ENCODE results near the gene MMP25.

Gene MMP25

DNA sequence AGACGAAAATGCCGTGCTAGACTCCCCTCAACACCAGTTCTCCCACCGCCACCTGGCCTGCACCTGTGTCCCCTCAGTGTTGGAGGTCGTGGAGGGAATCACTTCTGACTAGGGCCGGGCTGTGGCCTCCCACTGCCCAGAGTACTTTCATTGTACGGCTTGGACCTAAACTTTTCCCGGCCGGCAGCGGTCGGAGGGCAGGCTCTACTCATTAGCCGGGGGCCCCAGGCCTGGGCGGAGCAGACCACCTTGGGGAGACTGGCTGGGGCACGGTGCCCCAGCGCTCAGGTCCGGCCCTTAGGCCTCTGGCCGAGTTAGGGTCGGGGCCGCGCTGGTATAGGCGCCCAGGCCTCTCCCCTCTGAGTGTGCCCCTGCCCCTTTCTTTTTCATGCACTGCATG is 29.0 kb upstream of the MMP25 start:
- DNase-seq, result no peak

DNA sequence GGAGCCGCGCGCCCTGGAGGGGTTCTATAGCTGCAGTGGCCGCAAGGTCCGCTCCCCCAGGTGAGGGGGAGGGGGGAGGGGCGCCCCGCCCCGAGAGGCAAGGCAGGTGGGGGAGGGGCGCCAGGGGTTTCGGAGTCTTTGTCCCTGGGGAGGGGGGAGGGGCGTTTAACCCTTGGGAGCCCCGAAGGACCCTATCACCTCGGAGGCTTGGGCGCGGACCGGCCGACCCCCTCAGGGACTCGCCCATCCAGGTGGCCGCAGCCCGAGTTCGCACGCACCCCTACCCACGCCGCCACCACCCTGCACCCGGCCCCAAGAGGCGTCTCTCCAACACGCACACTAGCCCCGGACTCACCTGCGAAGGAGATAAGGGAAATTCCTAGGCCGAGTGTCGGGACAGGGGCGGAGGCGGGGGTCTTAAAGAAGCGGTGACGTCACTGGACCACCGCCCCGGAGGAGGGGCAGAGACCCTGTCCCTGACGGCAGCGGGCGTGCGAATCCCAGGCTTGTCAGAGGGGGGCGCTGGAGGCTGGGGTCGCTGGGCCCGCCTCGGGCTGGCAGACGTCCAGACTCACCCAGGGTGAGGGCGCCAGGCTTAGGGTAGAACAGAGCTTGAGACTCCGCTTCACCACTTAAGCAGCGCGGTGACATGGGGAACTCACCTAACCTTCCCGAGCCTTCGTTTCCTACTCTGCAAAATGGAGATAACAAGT is 28.4 kb upstream of the MMP25 start, which contains the start of gene CLDN6:
CLDN6 (minus strand) TSS at position 390 of the 713 bp plus-strand sequence. CDS start 2,162 bp downstream, outside the sequence.
- DNase-seq, result no peak

DNA sequence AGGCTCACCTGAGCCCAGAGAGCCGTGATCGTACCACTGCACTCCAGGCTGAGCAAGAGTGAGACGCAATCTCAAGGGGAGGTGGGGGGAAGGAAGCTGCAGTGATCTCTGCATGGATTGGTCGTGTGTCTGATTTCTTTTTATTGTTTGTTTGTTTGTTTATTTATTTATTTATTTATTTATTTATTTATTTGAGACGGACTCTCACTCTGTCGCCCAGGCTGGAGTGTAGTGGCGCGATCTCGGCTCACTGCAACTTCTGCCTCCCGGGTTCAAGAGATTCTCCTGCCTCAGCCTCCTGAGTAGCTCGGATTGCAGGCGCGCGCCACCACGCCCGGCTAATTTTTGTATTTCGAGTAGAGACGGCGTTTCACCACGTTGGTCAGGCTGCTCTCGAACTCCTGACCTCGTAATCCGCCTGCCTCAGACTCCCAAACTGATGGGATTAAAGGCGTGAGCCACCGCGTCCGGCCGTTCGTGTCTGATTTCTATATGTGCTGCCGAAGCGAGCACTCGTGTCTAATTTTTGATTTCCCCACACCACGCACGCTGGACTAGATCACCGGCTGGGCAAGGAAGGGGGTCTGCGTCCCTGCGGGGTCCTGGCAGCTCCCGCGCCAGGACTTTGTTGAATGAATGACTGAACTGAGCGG is 26.6 kb upstream of the MMP25 start:
- DNase-seq, result no peak

DNA sequence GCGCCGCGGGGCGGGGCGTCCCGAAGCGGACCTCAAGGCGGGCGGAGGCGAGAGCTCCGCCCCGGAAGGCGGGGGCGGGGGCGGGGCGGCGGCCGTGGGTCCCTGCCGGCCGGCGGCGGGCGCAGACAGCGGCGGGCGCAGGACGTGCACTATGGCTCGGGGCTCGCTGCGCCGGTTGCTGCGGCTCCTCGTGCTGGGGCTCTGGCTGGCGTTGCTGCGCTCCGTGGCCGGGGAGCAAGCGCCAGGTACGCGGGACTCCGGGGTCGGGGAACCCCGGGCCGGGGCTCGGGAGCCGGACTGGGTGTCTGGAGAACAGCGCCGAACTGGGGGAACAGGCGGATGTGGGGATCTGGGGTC is 26.1 kb upstream of the MMP25 start, which contains the start of gene TNFRSF12A:
TNFRSF12A (plus strand) TSS at position 122 of the 357 bp plus-strand sequence; CDS start at position 152, 30 bp downstream.
- DNase-seq, result peak; percentile 64

DNA sequence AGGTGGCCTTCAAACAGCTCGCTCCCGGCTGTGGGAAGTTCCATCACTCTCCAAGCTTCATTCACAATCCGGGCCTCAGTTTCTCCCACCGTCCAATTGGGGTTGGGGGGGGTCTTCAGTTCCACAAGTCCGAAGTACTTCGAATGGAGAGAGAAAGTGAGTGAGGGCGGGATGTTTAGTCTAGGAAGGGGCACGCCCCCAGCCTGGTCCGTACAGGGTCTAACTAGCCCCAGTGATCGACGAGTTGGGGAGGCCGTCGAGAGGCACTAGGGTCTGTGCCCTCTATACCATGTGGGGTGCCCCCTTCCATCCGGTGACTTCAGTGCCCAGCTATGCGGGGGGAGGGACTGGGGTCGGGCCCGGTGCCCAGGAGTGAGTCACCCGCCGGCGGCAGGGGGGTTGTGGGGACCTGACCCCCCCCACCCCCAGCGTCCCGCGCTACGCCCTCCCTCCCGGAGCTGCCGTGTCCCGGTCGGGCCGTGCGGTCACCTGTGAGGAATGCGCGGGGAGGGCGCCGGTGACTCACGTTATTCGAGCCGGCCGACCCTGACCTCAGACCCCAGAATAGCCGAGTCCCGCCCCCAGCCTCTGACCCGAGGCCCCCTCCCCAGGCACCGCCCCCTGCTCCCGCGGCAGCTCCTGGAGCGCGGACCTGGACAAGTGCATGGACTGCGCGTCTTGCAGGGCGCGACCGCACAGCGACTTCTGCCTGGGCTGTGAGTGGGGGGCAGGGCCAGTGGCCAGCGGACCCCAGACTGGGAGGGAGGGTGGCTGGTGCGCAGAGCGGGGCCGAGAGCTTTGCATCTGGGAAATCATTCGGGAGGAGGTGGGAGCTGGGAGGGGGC is 25.5 kb upstream of the MMP25 start:
- DNase-seq, result no peak

DNA sequence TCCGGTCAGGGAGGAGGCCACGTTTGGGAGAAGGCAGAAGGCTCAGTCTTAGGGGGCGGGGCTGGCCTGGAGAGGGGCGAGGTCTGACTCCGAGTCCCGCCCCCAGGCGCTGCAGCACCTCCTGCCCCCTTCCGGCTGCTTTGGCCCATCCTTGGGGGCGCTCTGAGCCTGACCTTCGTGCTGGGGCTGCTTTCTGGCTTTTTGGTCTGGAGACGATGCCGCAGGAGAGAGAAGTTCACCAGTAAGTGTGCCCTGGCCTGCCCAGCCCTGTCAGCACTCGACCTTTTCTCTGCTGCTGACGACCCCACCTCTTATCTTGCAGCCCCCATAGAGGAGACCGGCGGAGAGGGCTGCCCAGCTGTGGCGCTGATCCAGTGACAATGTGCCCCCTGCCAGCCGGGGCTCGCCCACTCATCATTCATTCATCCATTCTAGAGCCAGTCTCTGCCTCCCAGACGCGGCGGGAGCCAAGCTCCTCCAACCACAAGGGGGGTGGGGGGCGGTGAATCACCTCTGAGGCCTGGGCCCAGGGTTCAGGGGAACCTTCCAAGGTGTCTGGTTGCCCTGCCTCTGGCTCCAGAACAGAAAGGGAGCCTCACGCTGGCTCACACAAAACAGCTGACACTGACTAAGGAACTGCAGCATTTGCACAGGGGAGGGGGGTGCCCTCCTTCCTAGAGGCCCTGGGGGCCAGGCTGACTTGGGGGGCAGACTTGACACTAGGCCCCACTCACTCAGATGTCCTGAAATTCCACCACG is 24.7 kb upstream of the MMP25 start:
- DNase-seq, result peak; percentile 67

DNA sequence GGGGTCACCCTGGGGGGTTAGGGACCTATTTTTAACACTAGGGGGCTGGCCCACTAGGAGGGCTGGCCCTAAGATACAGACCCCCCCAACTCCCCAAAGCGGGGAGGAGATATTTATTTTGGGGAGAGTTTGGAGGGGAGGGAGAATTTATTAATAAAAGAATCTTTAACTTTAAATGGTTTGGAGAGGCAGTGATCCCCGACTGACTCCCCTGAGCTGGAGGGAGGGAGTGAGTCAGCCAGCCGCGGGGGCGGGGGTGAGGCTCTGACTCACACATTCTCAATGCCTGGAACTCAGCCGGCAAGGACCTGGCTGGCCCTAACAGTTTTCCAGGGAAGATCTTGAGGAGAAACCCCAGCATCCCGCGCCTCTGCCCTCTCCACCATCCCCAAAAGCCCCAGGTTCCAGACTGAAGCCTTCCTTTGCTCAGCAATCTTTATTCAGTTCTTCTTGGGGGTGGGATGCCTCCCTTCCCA is 24.1 kb upstream of the MMP25 start:
- DNase-seq, result peak; percentile 32

DNA sequence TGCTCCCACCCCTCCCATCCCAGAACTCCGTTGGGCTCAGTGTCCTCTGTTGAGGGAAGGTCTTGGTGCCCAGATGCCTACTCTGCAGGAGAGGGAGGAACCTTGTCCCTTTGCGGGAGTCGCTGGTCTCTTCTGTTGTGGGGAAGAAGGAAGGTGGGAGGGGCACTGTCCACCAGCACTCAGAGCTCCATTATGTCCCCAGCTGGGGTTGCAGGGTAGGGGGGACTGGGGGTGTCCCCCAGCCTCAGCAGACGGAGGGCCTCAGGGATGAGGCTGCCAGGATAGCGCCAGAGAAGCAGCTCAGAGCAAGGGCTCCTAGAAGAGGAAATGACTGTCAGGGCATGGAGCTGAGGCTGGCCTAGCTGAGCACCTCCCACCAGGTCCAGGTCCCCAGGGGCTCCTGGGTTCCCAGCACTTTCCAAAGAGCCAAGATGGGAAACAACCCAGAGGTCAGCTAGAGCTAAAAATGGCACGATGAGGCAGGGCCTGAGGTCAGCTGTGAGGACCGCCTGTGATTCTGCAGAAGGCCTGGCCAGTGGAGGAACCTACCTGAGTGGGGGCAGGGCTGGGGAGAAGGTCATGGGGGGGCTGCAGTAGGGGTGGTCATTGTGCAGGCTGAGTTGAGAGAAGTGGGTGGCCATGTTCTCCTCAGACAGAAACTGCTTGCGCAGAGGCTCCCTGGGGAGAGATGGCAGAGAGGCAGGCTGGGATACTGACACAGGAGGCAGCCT is 23.5 kb upstream of the MMP25 start:
- DNase-seq, result peak; percentile 14

DNA sequence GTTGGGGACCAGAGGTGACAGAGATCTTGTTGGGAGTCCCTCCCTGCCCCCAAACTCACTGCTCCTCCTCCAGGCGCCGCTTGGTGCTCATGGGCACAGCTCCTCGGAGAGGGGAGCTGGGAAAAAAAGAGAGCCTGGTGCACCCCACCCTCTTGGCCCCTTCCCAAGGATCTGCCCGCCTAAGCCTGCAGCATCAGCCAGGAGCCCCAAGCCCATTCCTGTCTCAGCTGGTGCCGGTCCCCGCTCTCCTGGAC is 23.0 kb upstream of the MMP25 start:
- peak; percentile 80 for DNase-seq

DNA sequence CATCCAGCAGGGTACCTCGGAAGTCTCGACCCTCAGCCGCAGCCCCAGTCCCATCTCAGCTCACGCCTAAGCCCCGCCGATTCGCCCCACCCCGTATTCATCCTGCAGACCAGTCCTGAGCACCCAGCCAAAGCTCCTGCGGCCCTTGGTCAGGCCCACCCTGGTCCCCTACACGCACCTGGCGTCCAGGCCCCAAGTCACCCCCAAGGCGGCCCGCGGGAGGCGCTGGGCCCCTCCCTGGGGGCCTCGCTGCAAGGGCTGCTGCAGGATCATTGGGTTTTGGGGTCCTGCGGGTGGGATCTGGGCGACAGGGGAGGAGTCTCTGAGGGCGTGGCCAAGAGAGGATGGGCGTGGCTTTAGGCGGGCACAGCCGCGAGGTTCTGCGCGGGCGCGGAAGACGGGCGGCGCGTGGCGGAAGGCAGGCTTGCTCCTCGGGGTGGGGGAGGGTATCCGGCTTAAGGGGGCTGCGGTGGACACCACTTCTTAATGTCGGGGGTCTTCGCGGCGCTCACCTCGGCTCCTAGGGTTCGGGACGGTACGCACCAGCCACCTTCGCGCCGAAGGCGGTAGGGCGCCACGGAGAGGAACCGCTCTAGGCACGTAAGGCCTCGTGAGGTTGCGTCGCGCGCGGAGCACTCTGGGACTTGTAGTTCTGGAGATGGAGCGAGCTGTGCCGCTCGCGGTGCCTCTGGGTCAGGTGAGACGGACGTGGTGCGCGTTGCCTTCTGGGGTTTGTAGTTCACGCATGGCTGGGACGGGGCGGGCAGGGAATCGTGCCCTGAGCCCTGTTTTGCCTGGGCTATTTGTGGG is 22.5 kb upstream of the MMP25 start, which contains the start of the genes HCFC1R1 and THOC6:
HCFC1R1 (minus strand) TSS at position 274 of the 810 bp plus-strand sequence; CDS start at position 273, 1 bp downstream.
THOC6 (plus strand) TSS at position 367 of the 810 bp plus-strand sequence; CDS start at position 659, 292 bp downstream.
- peak; percentile 98 for DNase-seq

DNA sequence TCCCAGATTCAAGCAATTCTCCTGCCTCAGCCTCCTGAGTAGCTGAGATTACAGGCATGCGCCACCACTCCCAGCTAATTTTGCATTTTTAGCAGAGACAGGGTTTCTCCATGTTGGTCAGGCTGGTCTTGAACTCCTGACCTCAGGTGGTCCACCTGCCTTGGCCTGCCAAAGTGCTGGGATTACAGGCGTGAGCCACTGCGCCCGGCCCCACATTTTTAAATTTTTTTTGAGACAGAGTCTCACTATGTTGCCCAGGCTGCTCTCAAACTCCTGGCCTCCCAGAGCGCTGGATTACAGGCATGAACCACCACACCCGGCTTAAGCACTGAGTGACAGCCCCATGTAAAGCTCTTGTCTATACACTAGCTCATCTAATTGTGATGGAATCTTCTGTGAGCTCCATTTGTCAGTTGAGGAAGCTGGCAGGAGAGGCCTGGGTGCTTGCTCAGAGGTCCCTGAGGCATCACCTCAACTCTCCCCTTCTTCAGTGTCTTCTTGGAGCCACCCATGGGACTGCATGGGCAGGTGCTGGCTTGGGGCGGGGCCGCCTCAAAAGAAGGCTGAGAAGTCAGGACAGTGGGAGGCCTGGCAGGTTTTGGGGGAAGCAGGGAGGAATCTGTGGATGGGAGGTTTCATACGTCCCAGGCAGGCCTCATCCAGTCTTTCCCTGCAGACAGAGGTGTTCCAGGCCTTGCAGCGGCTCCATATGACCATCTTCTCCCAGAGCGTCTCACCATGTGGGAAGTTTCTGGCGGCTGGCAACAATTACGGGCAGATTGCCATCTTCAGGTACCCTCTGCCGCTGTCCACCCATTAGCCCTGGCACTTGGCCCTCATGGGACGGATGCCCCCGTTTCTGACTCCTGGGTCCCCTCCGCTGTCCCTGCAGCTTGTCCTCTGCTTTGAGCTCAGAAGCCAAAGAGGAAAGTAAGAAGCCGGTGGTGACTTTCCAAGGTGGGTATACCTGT is 21.0 kb upstream of the MMP25 start:
- DNase-seq, result no peak

DNA sequence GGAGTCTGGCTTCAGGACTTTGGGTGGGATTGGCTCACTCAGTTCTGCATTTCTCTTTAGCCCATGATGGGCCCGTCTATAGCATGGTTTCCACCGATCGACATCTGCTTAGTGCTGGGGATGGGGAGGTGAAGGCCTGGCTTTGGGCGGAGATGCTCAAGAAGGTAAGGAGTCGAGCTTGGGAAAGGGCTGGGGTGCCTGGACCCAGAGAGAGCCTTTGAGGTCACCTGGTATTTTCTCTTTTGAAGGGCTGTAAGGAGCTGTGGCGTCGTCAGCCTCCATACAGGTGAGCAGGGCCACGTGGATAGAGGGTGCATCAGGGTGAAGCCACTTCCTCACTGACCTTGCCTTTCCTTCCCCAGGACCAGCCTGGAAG is 20.4 kb upstream of the MMP25 start:
- DNase-seq, result no peak

DNA sequence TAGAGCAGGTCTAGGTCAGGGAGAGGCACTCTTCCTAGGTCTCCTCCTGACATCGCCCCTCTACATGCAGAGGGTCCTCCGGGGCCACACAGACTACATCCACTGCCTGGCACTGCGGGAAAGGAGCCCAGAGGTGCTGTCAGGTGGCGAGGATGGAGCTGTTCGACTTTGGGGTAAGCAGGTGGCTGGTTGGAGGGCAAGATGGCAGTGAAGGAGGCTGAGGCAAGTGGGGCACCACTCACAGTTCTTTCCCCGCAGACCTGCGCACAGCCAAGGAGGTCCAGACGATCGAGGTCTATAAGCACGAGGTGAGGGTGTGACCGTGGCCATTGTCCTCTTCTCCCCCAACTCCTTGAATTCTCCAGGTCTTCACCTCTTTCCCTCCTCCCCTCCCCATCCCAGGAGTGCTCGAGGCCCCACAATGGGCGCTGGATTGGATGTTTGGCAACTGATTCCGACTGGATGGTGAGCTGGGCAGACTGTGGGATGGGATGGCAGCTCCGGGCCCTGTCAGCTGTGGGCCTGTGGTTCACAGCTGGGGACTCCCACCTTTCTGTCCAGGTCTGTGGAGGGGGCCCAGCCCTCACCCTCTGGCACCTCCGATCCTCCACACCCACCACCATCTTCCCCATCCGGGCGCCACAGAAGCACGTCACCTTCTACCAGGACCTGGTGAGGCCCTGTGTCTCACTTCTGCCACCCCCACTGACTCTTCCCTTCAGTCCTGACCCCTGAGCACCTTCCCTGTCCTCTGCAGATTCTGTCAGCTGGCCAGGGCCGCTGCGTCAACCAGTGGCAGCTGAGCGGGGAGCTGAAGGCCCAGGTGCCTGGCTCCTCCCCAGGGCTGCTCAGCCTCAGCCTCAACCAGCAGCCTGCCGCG is 19.5 kb upstream of the MMP25 start:
- DNase-seq, result no peak

DNA sequence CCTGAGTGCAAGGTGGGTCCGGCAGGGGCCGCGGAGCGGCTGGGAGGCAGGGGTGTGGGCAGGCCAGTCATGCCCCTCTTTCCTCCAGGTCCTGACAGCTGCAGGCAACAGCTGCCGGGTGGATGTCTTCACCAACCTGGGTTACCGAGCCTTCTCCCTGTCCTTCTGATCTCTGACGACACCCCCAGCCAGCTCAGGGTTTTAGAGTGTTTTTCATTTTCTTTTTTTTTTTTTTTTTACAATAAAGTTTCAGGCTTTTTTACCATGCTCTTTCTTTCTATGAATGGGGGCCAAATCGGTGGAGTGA is 18.9 kb upstream of the MMP25 start:
- DNase-seq, result no peak

DNA sequence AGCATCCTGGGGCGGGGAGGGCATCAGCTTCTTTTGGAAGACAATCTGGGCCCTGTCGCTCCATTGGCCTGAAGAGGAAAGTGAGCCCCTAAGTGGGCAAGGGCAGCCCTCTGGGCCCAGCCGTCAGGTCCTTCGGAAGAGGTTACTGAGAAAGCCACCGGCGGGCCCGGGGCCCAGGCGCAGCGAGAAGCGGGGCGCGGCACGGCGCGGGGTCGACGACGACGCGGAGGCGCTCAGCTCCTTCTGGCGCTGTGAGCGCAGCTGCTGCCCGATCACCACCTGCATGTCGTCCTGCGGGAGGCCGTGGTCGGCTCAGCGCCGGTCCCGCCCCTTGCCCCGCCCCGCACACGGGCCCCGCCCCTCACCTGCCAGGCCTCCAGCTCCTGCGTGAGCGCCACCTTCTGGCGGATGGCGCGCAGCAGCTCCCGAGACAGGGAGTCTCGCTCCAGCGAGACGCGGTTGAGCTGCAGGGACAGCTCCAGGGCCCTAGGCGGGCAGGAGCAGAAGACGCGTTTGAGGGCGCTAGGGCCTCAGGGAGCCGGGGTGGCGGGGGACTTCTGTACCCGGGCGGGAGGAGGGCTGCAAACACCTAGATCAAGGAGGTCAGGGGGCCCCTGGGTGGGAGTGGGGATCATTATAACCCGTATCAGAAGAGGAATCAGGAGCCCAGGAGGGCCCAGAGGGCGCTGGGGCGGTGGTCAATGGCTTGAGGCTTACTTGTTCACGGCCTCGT is 18.2 kb upstream of the MMP25 start:
- DNase-seq, result peak; percentile 88

DNA sequence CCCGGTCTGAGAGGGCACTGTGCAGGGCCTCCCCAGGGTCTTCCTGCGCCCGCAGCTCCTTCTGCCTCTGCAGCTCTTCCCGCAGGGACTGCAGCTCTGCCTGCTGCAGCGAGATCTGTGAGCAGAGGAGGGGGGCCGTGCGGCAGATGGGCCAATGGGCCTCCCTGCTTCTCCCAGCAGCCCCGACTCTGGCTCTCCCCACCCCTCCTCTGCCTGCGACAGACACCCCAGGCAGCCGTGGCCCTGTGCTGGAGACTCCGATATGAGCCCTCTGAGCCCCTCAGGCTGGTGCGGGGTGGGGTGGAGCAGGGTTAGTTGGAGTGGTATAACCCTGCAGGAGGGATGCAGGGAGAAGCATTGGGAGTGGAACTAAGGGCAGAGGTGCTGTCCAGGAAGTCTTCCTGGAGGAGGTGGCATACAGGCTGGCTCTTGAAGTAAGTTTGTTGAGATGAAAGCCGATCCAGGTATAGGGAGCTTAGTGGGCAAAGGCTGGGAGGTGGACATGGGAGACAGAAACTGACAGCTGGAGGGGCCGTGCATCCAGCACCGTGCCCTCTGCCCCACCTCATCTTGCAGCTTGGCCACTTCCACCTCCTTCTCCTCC is 17.5 kb upstream of the MMP25 start:
- DNase-seq, result peak; percentile 76

DNA sequence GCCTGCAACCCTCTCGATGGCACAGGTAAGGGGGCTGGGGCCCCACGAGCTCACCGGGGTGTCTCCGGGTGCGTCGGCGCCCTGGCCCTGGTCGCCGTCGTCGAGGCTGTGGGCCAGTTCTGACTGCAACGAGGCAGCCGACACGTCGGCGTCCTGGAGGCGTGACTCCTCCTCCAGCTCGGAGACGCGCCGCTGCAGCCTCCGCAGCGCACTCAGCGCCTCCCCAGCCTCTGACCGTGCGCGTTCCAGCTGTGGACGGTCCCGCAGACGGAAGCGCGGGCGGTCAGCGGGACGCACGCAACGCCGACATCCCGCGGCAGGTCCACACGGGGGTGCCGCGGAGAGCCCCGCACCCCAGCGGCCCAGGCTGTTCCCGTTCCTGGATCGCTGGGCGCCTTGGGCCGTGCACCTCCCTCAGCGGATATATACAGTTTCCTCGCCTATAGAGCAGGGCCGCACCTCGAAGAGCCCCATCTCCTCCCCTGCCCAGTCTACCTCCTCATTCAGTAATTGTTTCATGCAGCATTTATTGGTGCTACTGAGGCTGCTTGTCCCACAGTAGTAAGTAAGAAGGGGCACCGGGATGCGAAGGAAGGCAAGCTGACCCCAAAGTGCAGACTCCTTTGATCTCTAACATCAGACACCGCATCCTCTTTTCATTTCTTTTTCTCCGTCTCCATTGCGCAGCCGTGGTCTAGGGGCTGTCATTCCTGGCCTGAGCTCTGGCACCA is 16.7 kb upstream of the MMP25 start:
- DNase-seq, result no peak

Data from NCI-H2171 treated with DMSO at 0.1 percent for 48 hours (cell line).